HCT116 (cell line): ENCODE results near the gene MRLN. TPM values are rescaled to one million over a fixed set of nuclear protein-coding genes. Genes with fewer than 3 reads are reported as not detected.
A peak's percentile ranks its signal among the peaks of the same experiment; 100 is the strongest.

Source experiments
- ATAC-seq: fragments of 200-7000 bp; cut with Tn5 transposase; 2 replicates; pipeline ENCODE4 v1.9.1; 2020; ENCODE audit warnings: mild to moderate bottlenecking, moderate library complexity
- Bru-seq: library from RNA; stranded (reverse); fragments of 400-500 nt; gene quantifications from one replicate; lab custom pipeline; 2021; lab: Mats Ljungman, UMichigan
- BruChase-seq, 2 experiments: library from RNA; stranded (reverse); fragments of 400-500 nt; gene quantifications; one replicate each; lab custom pipeline; 2021; lab: Mats Ljungman, UMichigan
- BruUV-seq: library from RNA; stranded (reverse); fragments of 400-500 nt; replicated peaks from 2 replicates; lab custom pipeline; 2021; lab: Mats Ljungman, UMichigan
- CTCF ChIA-PET: fragments of 300-600 bp; sonication (Branson Sonifier 250); formaldehyde crosslinking; loops from one replicate; lab custom pipeline; 2021; ENCODE audit warnings: antibody characterized with exemption; lab: Charles Lee
- POLR2A ChIA-PET: fragments of 300-600, 350-600 bp; sonication (Branson Sonifier 250); formaldehyde crosslinking; loops from one replicate; lab custom pipeline; 2021; ENCODE audit warnings: antibody characterized with exemption; lab: Charles Lee
- RAD21 ChIA-PET, 2 experiments: fragments of 300-600 bp; sonication (Branson Sonifier 250); formaldehyde crosslinking; loops; one replicate each; lab custom pipeline; 2023; ENCODE audit warnings: low total read pairs in 2 of 2; ENCODE audit not compliant: uncharacterized antibody in 2 of 2, unreplicated experiment in 2 of 2, low non-redundant PET in 1 of 2; lab: Charles Lee
- DNase-seq: peaks from one replicate; pipeline ENCODE4 v3.0.0-alpha.2; 2010; ENCODE audit warnings: low read depth, low spot score
- H2AFZ ChIP-seq: fragments of 200-600 bp; shearing (Covaris generic), sonication (generic); 2 replicates; pipeline ENCODE4 v1.6.1; 2017; ENCODE audit warnings: low read depth, mixed run types, mixed read lengths, antibody characterized with exemption, low read length; ENCODE audit not compliant: poor library complexity, severe bottlenecking
- H3K27ac ChIP-seq: 2 replicates; pipeline ENCODE4 v1.5.1; 2012; ENCODE audit warnings: low read depth, low read length
- H3K27me3 ChIP-seq: fragments of 200-600 bp; sonication (generic); 2 replicates; pipeline ENCODE4 v1.6.1; 2016; ENCODE audit warnings: mixed run types, low read length, mixed read lengths; ENCODE audit not compliant: insufficient read depth
- H3K36me3 ChIP-seq, 2 experiments: fragments of 200-500 bp in 1 of 2; fragments of 200-600 bp in 1 of 2; sonication (Bioruptor generic) in 1 of 2; sonication (generic) in 1 of 2; 2 replicates each; pipeline versions ENCODE4 v1.5.1 to v1.6.1; 2014 to 2016; ENCODE audit warnings: low read length in 2 of 2, inconsistent platforms in 1 of 2, mixed read lengths in 1 of 2, mixed run types in 1 of 2; ENCODE audit not compliant: insufficient read depth in 2 of 2, control insufficient read depth in 1 of 2
- H3K4me1 ChIP-seq, 2 experiments: fragments of 200-600 bp in 1 of 2; sonication (generic) in 1 of 2; 2 replicates each; pipeline versions ENCODE4 v1.5.1 to v1.6.1; 2012 to 2017; ENCODE audit warnings: low read length in 2 of 2, inconsistent platforms in 1 of 2, mild to moderate bottlenecking in 1 of 2, mixed read lengths in 1 of 2, mixed run types in 1 of 2, moderate library complexity in 1 of 2; ENCODE audit not compliant: insufficient read depth in 2 of 2, control insufficient read depth in 1 of 2
- H3K4me2 ChIP-seq: fragments of 200-600 bp; sonication (generic); 2 replicates; pipeline ENCODE4 v1.6.1; 2017; ENCODE audit warnings: mixed run types, low read length, mixed read lengths
- H3K4me3 ChIP-seq, 2 experiments: fragments of 200-600 bp in 1 of 2; sonication (generic) in 1 of 2; replicated peaks in 1 of 2; 2 replicates each; pipeline ENCODE4 v1.5.1; 2011 to 2016; ENCODE audit warnings: low read length in 2 of 2, control low read depth in 1 of 2, low read depth in 1 of 2, mild to moderate bottlenecking in 1 of 2, mixed read lengths in 1 of 2, mixed run types in 1 of 2
- H3K79me2 ChIP-seq: fragments of 200-600 bp; sonication (generic); 2 replicates; pipeline ENCODE4 v1.6.1; 2017; ENCODE audit warnings: mild to moderate bottlenecking, mixed run types, low read length, moderate library complexity, mixed read lengths; ENCODE audit not compliant: insufficient read depth
- H3K9ac ChIP-seq: fragments of 200-600 bp; sonication (generic); 2 replicates; pipeline ENCODE4 v1.6.1; 2016; ENCODE audit warnings: low read length, mixed read lengths
- H3K9me2 ChIP-seq: fragments of 200-600 bp; sonication (generic), shearing (Covaris generic); 2 replicates; pipeline ENCODE4 v1.6.1; 2017; ENCODE audit warnings: mixed run types, mild to moderate bottlenecking, moderate library complexity; ENCODE audit not compliant: insufficient read depth
- H3K9me3 ChIP-seq, 2 experiments: fragments of 200-500 bp in 1 of 2; fragments of 200-600 bp in 1 of 2; sonication (Bioruptor generic) in 1 of 2; sonication (generic) in 1 of 2; 2 replicates each; pipeline ENCODE4 v1.6.1; 2014 to 2017; ENCODE audit warnings: low read length in 2 of 2, mixed read lengths in 2 of 2, inconsistent platforms in 1 of 2, low read depth in 1 of 2, mild to moderate bottlenecking in 1 of 2, mixed run types in 1 of 2, moderate library complexity in 1 of 2; ENCODE audit not compliant: control insufficient read depth in 1 of 2, insufficient read depth in 1 of 2
- H4K20me1 ChIP-seq: fragments of 200-600 bp; sonication (generic), shearing (Covaris generic); 2 replicates; pipeline ENCODE4 v1.6.1; 2017; ENCODE audit warnings: mixed run types, mild to moderate bottlenecking, moderate library complexity; ENCODE audit not compliant: insufficient read depth
- CEBPB ChIP-seq: IDR thresholded peaks from 2 replicates; pipeline ENCODE4 v1.6.1; 2012; ENCODE audit warnings: low read depth
- EGR1 ChIP-seq: IDR thresholded peaks from 2 replicates; pipeline ENCODE4 v1.6.1; 2012; ENCODE audit warnings: low read depth
- ELF1 ChIP-seq: IDR thresholded peaks from 2 replicates; pipeline ENCODE4 v1.6.1; 2012; ENCODE audit warnings: low read depth, borderline replicate concordance
- EZH2phosphoT487 ChIP-seq: fragments of 200-600 bp; IDR thresholded peaks from 2 replicates; pipeline ENCODE4 v1.6.1; 2018; ENCODE audit warnings: antibody characterized with exemption, borderline replicate concordance
- JUND ChIP-seq: IDR thresholded peaks from 2 replicates; pipeline ENCODE4 v1.6.1; 2012
- POLR2A ChIP-seq: IDR thresholded peaks from 2 replicates; pipeline ENCODE4 v1.7.0; 2011; ENCODE audit warnings: borderline replicate concordance; ENCODE audit not compliant: insufficient read depth, insufficient read length; ENCODE audit errors: extremely low read depth
- POLR2AphosphoS5 ChIP-seq: IDR thresholded peaks from 2 replicates; pipeline ENCODE4 v1.6.1; 2011; ENCODE audit warnings: mild to moderate bottlenecking, low read depth, low read length, moderate library complexity
- RAD21 ChIP-seq: IDR thresholded peaks from 2 replicates; pipeline ENCODE4 v1.6.1; 2012; ENCODE audit warnings: low read depth, mild to moderate bottlenecking
- SIN3A ChIP-seq: IDR thresholded peaks from 2 replicates; pipeline ENCODE4 v1.6.1; 2012; ENCODE audit warnings: low read depth
- SP1 ChIP-seq: IDR thresholded peaks from 2 replicates; pipeline ENCODE4 v1.6.1; 2012; ENCODE audit warnings: low read depth
- SRF ChIP-seq: IDR thresholded peaks from 2 replicates; pipeline ENCODE4 v1.6.1; 2012; ENCODE audit warnings: low read depth
- TCF7L2 ChIP-seq: IDR thresholded peaks from 2 replicates; pipeline ENCODE4 v1.7.0; 2011; ENCODE audit warnings: borderline replicate concordance, inconsistent platforms; ENCODE audit not compliant: insufficient read depth, insufficient read length; ENCODE audit errors: extremely low read depth
- ZBTB33 ChIP-seq: IDR thresholded peaks from 2 replicates; pipeline ENCODE4 v1.6.1; 2011; ENCODE audit warnings: mild to moderate bottlenecking, low read length, moderate library complexity; ENCODE audit not compliant: insufficient replicate concordance; ENCODE audit errors: extremely low read depth
- ZFX ChIP-seq: fragments of 450-650 bp; IDR thresholded peaks from 2 replicates; pipeline ENCODE4 v1.6.1; 2017
- intact Hi-C: fragments of 100-400 bp; cut with micrococcal nuclease; formaldehyde crosslinking; loops from 2 replicates; pipeline ENCODE4 v1.10.0; 2022
- long read RNA-seq: library from polyadenylated mRNA; unstranded; transcript quantifications from one replicate; pipeline ENCODE4 v2.0.0, GENCODE V29; 2021; ENCODE audit not compliant: unreplicated experiment
- polyA plus RNA-seq: library from polyadenylated mRNA; unstranded; fragments of >200 nt; gene quantifications from 2 replicates; pipeline ENCODE4 v1.2.1, GENCODE V29; 2012; ENCODE audit warnings: missing spikeins
- total RNA-seq: library from RNA; stranded (reverse); gene quantifications from one replicate; pipeline ENCODE4 v1.2.1, GENCODE V29; 2021; ENCODE audit not compliant: unreplicated experiment
- TF ChIP-seq, protein P1 (sequence below): IDR thresholded peaks from 2 replicates; pipeline ENCODE4 v1.6.1; 2012; ENCODE audit warnings: low read depth
- TF ChIP-seq, protein P2 (sequence below): IDR thresholded peaks from 2 replicates; pipeline ENCODE4 v1.6.1; 2012
- TF ChIP-seq, protein P3 (sequence below): IDR thresholded peaks from 2 replicates; pipeline ENCODE4 v1.6.1; 2012

The MRLN gene
- not detected for total RNA-seq
- polyA plus RNA-seq = not detected in 2 replicates
- Bru-seq, nascent RNA = percentile 21 among the genes with signal in this experiment
- percentile 22 among the genes with signal in this experiment for BruChase-seq, experiment 1, labeled RNA remaining after a 6-hour chase
- BruChase-seq, experiment 2, labeled RNA remaining after a 2-hour chase = percentile 28 among the genes with signal in this experiment
- long read RNA-seq = 0 reads

DNA sequence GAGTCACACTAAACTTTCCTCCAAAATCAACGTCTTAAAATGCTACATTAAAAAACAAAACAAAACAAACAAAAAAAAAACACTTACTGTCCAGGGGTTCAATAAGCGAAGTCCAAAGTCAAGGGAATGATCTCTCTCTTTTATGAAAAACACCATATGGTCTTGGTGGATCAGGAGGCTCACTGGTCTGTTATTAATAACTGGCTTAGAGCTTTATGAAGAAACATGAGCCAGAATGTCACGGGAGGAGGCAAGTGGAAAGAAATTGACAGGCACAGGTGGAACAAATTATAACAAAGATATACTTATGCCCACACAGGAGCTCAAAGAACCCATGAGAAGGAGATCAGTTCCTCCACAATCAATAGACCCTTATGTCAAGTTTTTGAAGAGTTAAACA lies at the start of gene MRLN:
MRLN (minus strand) TSS at position 189 of the 400 bp plus-strand sequence.
- ChIA-PET CTCF (no interaction called here), POLR2A (no interaction called here), RAD21 (no interaction called here)
- H2AFZ ChIP-seq = no peak within 1 kb of the TSS
- no peaks in the 10 kb centered on the region for H3K9me3 ChIP-seq
- H3K27me3 ChIP-seq = 0 out of 2 replicates have a peak, but pooled peaks cover 9% of the 10 kb centered on the region
- no peaks in the 10 kb centered on the region for H4K20me1 ChIP-seq
- no peak for DNase-seq
- TF ChIP-seq, protein P1, sequence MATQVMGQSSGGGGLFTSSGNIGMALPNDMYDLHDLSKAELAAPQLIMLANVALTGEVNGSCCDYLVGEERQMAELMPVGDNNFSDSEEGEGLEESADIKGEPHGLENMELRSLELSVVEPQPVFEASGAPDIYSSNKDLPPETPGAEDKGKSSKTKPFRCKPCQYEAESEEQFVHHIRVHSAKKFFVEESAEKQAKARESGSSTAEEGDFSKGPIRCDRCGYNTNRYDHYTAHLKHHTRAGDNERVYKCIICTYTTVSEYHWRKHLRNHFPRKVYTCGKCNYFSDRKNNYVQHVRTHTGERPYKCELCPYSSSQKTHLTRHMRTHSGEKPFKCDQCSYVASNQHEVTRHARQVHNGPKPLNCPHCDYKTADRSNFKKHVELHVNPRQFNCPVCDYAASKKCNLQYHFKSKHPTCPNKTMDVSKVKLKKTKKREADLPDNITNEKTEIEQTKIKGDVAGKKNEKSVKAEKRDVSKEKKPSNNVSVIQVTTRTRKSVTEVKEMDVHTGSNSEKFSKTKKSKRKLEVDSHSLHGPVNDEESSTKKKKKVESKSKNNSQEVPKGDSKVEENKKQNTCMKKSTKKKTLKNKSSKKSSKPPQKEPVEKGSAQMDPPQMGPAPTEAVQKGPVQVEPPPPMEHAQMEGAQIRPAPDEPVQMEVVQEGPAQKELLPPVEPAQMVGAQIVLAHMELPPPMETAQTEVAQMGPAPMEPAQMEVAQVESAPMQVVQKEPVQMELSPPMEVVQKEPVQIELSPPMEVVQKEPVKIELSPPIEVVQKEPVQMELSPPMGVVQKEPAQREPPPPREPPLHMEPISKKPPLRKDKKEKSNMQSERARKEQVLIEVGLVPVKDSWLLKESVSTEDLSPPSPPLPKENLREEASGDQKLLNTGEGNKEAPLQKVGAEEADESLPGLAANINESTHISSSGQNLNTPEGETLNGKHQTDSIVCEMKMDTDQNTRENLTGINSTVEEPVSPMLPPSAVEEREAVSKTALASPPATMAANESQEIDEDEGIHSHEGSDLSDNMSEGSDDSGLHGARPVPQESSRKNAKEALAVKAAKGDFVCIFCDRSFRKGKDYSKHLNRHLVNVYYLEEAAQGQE = no peak
- TF ChIP-seq CEBPB (no peak), ELF1 (no peak), POLR2AphosphoS5 (no peak), SIN3A (no peak), TCF7L2 (no peak), SRF (no peak), ZFX (no peak), JUND (no peak), POLR2A (no peak), EGR1 (no peak), ZBTB33 (no peak), SP1 (no peak), RAD21 (no peak), EZH2phosphoT487 (no peak)
- TF ChIP-seq, protein P2, sequence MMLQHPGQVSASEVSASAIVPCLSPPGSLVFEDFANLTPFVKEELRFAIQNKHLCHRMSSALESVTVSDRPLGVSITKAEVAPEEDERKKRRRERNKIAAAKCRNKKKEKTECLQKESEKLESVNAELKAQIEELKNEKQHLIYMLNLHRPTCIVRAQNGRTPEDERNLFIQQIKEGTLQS = no peak
- TF ChIP-seq, protein P3, sequence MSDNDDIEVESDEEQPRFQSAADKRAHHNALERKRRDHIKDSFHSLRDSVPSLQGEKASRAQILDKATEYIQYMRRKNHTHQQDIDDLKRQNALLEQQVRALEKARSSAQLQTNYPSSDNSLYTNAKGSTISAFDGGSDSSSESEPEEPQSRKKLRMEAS = no peak
- H3K4me1 ChIP-seq = no peaks in the 10 kb centered on the region
- BruUV-seq = no TSS peak
- no peak within 1 kb of the TSS for H3K4me3 ChIP-seq
- H3K27ac ChIP-seq = no peak within 1 kb of the TSS
- no peaks in the 10 kb centered on the region for H3K9me2 ChIP-seq
- H3K4me2 ChIP-seq = no peak within 1 kb of the TSS
- no peaks in the 10 kb centered on the region for H3K79me2 ChIP-seq
- H3K9ac ChIP-seq = no peak within 1 kb of the TSS
- no peaks in the 10 kb centered on the region for H3K36me3 ChIP-seq
- intact Hi-C loops = no loop called here
- ATAC-seq = no peak
